AG09319 (cell line): Measurements from ENCODE around the gene BPHL.
"Not testable (repeated sequence)": the region's sequence is repeated elsewhere in the genome, so short reads cannot be mapped to it uniquely, and the experiment has no call there.

Experiments used
- DNase-seq: peaks from one replicate; pipeline ENCODE4 v3.0.0-alpha.2; 2010; ENCODE audit warnings: low read depth; ENCODE audit errors: extremely low read depth
- TF ChIP-seq, protein P1 (sequence below): IDR thresholded peaks from 2 replicates; pipeline ENCODE4 v1.5.1; 2011; ENCODE audit warnings: low read depth, mild to moderate bottlenecking, inconsistent platforms, low read length, moderate library complexity

The BPHL gene

DNA sequence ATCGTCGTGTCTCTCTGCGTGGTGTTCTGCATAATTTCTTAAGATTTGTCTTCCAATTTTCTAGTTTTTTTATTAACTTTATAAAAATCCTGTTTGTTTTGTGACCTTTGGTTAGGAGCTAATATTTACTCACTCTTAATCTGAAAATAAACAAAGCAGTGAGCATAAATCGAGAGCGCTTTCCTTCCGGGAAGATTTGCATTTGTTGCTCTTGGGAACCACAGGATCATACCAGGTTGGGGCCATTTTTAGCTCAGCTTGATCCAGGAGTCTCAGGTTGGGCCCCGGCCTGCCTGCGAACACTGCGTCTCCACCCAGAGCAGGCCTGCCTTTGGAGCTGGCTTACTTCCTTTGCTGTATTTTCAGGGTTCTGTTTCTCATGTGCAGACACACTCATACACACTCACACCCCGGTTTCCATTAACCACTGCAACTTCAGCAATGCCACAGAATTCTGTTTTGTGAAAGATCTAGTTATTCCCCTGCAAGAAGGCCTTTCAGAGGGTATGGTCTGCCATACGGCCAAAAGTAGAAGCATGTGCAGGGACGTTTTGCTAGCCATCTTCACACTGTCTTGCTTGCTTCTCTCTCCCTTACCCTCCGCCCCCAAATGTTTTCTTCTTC lies 17.3 kb downstream of the BPHL start:
- no peak for DNase-seq
- TF ChIP-seq, protein P1, sequence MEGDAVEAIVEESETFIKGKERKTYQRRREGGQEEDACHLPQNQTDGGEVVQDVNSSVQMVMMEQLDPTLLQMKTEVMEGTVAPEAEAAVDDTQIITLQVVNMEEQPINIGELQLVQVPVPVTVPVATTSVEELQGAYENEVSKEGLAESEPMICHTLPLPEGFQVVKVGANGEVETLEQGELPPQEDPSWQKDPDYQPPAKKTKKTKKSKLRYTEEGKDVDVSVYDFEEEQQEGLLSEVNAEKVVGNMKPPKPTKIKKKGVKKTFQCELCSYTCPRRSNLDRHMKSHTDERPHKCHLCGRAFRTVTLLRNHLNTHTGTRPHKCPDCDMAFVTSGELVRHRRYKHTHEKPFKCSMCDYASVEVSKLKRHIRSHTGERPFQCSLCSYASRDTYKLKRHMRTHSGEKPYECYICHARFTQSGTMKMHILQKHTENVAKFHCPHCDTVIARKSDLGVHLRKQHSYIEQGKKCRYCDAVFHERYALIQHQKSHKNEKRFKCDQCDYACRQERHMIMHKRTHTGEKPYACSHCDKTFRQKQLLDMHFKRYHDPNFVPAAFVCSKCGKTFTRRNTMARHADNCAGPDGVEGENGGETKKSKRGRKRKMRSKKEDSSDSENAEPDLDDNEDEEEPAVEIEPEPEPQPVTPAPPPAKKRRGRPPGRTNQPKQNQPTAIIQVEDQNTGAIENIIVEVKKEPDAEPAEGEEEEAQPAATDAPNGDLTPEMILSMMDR = no peak

DNA sequence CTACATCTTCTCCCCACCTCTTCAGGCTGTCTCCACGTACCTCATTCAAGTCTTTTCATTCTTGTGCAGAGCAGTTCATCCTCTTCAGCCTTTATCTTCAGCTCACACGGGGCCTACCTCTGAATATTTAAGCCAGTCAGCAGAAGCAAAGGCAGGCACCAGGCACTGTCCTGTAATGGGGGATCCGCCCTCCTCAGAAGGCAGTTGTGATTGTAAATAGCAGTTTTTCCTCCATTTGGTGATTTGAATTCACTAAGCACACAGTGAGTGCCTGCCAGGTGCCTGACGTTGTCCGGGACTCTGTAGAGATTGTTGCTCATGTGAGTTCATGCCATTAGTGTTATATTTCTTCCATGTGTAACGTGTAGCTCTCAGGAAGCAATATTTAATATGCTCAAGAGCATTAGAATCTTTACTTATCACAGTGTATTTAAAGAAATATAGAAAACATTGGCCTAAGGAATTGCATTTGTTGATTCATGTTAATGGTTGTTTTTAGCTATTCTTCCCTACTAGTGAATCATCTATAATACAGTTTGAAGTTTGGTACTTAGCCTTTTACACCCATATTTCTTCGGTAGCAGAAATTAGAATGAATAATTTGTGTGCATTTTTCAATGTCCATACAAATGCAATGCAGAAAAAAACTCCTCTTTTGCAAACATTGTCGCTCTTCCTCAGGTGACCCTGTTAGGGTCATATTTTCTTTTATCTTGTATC lies 17.9 kb downstream of the BPHL start:
- TF ChIP-seq, protein P1 = no peak
- DNase-seq = no peak

DNA sequence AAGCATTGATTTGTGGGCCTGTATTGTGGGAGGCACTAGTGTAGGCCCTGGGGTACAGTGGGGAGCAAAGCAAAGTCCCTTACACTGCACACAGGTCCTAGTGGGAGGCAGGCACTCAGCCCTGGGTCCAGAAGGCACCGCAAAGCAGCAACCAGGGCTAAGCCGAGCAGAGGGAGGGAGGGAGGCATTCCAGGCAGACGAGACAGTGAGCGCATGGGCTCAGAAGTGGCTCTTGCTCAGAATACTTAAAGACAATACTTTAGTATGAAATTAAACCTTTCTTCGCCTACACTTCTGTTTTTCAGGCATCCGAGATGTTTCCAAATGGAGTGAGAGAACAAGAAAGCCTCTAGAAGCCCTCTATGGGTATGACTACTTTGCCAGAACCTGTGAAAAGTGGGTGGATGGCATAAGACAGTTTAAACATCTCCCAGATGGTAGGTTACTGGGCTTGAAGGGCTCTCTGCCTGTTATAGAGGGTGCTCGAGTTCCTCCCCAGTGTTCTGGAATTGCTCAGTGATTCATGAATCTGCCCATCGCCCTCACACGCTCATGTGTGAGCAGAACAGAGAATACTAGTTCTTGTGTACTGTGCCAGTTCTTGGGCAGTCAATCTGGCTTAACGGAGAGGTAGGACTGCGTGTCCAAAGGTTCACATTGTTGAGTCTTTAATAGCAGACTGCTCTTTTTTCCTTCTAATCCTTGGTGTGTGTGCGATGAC lies 18.7 kb downstream of the BPHL start:
- TF ChIP-seq, protein P1 = no peak
- DNase-seq = no peak

DNA sequence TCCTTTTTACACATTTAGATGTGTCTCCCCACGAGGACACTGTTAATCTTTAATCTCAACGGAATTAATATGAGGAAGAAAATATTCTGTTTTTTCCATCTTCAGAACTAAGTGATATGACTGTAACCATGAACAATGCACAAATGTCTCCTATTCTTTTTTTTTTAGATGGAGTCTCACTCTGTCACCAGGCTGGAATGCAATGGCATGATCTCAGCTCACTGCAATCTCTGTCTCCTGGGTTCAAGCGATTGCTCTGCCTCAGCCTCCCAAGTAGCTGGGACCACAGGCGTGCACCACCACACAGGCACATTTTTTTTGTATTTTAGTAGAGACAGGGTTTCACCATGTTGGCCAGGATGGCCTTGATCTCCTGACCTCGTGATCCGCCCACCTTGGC lies 19.4 kb downstream of the BPHL start:
- DNase-seq = not testable (repeated sequence)

DNA sequence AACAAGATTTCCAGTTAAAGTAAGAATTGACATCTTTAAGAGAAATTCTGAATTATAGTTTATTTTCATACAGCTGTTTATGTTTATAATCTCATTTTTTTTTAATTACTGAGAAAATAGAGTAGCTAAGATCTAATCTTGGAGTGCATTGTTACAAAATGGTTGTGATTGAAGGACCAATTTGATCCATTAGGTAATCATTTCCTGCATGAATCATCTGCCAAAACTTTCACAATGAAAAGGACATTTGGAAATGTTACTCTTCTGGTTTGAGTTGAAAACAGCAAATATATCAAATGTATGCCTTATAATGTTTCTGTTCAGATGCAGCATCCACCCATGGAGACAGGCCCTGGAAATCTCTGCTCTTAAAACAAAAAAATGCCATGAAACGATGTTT lies 19.8 kb downstream of the BPHL start:
- no peak for DNase-seq
- TF ChIP-seq, protein P1 = no peak

DNA sequence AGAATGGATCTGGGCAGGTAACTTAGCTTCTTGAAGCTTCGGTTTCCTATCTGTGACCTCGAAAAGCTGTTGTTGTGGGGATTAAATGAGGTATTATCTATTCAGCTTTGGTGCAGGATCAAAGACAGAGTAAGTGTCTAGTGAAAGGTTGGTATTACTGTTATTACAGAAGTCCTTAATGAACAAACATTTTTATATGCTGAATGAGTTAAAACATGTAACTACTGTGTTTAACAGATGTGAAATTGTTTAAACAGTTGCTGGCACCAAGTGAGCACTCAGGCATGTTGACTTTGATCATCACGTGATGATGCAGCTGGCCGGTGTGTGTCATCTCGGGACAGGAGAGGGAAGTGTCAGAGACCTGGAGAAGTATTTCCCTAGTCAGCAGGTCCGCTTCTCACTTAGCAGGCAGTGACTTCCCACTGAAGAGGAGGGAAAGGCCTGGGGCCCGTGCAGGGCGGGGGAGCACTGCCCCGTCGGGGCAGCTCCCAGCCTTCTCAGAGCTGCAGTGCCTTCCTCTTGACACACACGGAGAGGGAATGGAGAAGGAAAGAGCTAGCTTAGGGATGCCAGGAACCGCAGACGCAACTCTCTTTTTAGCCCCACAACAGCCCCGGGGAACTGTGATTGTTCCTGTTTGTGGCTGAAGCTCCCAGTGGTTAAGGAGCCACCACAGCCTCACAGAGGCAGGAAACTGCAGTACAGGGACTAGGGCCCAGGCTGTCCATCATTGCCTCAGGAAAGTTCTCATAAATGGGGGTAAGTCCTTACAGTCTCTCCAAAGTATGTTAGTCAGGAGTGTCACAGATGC lies 20.8 kb downstream of the BPHL start:
- TF ChIP-seq, protein P1 = no peak
- no peak for DNase-seq

DNA sequence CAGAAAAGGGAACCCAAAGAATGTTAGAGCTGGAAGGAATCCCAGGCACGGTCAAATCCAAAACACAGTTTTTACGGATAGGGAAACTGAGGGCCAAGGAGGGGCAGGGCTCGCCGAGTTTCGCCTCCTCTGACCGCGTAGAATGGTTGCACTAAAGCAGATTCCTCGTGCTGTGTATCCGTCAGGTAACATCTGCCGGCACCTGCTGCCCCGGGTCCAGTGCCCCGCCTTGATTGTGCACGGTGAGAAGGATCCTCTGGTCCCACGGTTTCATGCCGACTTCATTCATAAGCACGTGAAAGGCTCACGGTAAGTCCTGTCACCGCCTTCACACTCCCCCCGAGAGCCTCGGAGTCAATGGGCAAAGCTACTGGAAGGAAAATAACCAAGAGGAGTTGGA lies 21.7 kb downstream of the BPHL start:
- TF ChIP-seq, protein P1 = no peak
- DNase-seq = no peak
